ENCODE results near the gene KATNB1.
"Not testable (repeated sequence)": the region's sequence is repeated elsewhere in the genome, so short reads cannot be mapped to it uniquely, and the experiment has no call there.

KATNB1 gene

GRCh38 chr16:57728336-57729181, 7.0 kb upstream of the KATNB1 start:
- DNase-seq, result no peak

- no peak for DNase-seq
Measured at GRCh38 chr16:57729182-57729484, 6.4 kb upstream of the KATNB1 start.

- DNase-seq, result not testable (repeated sequence)
Measured at GRCh38 chr16:57729852-57730251, 5.7 kb upstream of the KATNB1 start.

- DNase-seq, result no peak
Measured at GRCh38 chr16:57730771-57731730, 4.5 kb upstream of the KATNB1 start.

- no peak for DNase-seq
Measured at GRCh38 chr16:57732037-57732436, 3.5 kb upstream of the KATNB1 start.

- no peak for DNase-seq
Measured at GRCh38 chr16:57732714-57733113, 2.9 kb upstream of the KATNB1 start.

GRCh38 chr16:57734308-57734924, 1.2 kb upstream of the KATNB1 start:
- no peak for DNase-seq

- DNase-seq, result peak; percentile 100
Measured at GRCh38 chr16:57734925-57735754, 430 bp upstream of the KATNB1 start.

GRCh38 chr16:57736419-57737351, 1.1 kb downstream of the KATNB1 start:
- peak; percentile 79 for DNase-seq

GRCh38 chr16:57738844-57739243, 3.3 kb downstream of the KATNB1 start:
- DNase-seq, result no peak

GRCh38 chr16:57739756-57740422, 4.3 kb downstream of the KATNB1 start:
- DNase-seq, result peak; percentile 30

GRCh38 chr16:57740423-57741071, 5.0 kb downstream of the KATNB1 start:
- DNase-seq, result no peak

- no peak for DNase-seq
Measured at GRCh38 chr16:57741660-57742191, 6.2 kb downstream of the KATNB1 start.

- no peak for DNase-seq
Measured at GRCh38 chr16:57742543-57742942, 7.0 kb downstream of the KATNB1 start.

- no peak for DNase-seq
Measured at GRCh38 chr16:57743458-57743857, 7.9 kb downstream of the KATNB1 start.

GRCh38 chr16:57743886-57744641, 8.5 kb downstream of the KATNB1 start:
- DNase-seq, result no peak

GRCh38 chr16:57744642-57744903, 9.0 kb downstream of the KATNB1 start:
- no peak for DNase-seq

GRCh38 chr16:57745768-57746167, 10.2 kb downstream of the KATNB1 start:
- DNase-seq, result no peak

- DNase-seq, result not testable (repeated sequence)
Measured at GRCh38 chr16:57746316-57746715, 10.7 kb downstream of the KATNB1 start.

All from hematopoietic multipotent progenitor cell treated with erythropoietin and hydrocortisone succinate and interleukin-3 and kit ligand, for 6 days (in vitro differentiated cells).